Panc1 (cell line): ENCODE results near the gene TMEM266. TPM values are rescaled to one million over a fixed set of nuclear protein-coding genes. Genes with fewer than 3 reads are reported as not detected.

ENCODE experiments used
- ATAC-seq: fragments of 200-7000 bp; cut with Tn5 transposase; 2 replicates; pipeline ENCODE4 v1.9.1; 2020; ENCODE audit warnings: mild to moderate bottlenecking, moderate library complexity
- BruUV-seq: library from RNA; stranded (reverse); fragments of 400-500 nt; replicated peaks from 2 replicates; lab custom pipeline; 2021; lab: Mats Ljungman, UMichigan
- CTCF ChIA-PET: fragments of 300-600 bp; sonication (Branson Sonifier 250); formaldehyde crosslinking; loops from one replicate; lab custom pipeline; 2022; ENCODE audit warnings: antibody characterized with exemption; lab: Charles Lee
- POLR2A ChIA-PET: fragments of 300-600 bp; sonication (Branson Sonifier 250); formaldehyde crosslinking; loops from one replicate; lab custom pipeline; 2022; ENCODE audit warnings: antibody characterized with exemption; lab: Charles Lee
- DNase-seq: peaks from one replicate; pipeline ENCODE4 v3.0.0-alpha.2; 2010; ENCODE audit warnings: low read depth, low spot score
- H3K27ac ChIP-seq: 2 replicates; pipeline ENCODE4 v1.5.1; 2011; ENCODE audit warnings: mild to moderate bottlenecking, low read length, inconsistent platforms
- H3K27me3 ChIP-seq: fragments of 200-500 bp; sonication (Bioruptor generic); 2 replicates; pipeline ENCODE4 v1.6.0; 2014; ENCODE audit warnings: low read length, inconsistent platforms; ENCODE audit not compliant: control insufficient read depth, insufficient read depth
- H3K36me3 ChIP-seq: fragments of 200-500 bp; sonication (Bioruptor generic); 2 replicates; pipeline ENCODE4 v1.5.1; 2014; ENCODE audit warnings: inconsistent platforms, mild to moderate bottlenecking, low read length, moderate library complexity; ENCODE audit not compliant: control insufficient read depth, insufficient read depth
- H3K4me1 ChIP-seq: 2 replicates; pipeline ENCODE4 v1.5.1; 2011; ENCODE audit warnings: inconsistent platforms, mild to moderate bottlenecking, low read length, moderate library complexity; ENCODE audit not compliant: control insufficient read depth, insufficient read depth
- H3K4me3 ChIP-seq, 2 experiments: 2 replicates each; pipeline ENCODE4 v1.5.1; 2011 to 2012; ENCODE audit warnings: low read depth in 2 of 2, low read length in 2 of 2, mild to moderate bottlenecking in 2 of 2, inconsistent platforms in 1 of 2, moderate library complexity in 1 of 2
- H3K9me3 ChIP-seq: fragments of 200-500 bp; sonication (Bioruptor generic); 2 replicates; pipeline ENCODE4 v1.5.1; 2014; ENCODE audit warnings: low read depth, mild to moderate bottlenecking, inconsistent platforms, low read length, moderate library complexity; ENCODE audit not compliant: control insufficient read depth, insufficient read depth
- POLR2AphosphoS5 ChIP-seq: IDR thresholded peaks from 2 replicates; pipeline ENCODE4 v1.6.1; 2012; ENCODE audit warnings: mild to moderate bottlenecking, low read depth, low read length, moderate library complexity
- SIN3A ChIP-seq: IDR thresholded peaks from 2 replicates; pipeline ENCODE4 v1.6.1; 2012; ENCODE audit warnings: low read depth, mild to moderate bottlenecking, low read length, moderate library complexity, borderline replicate concordance; ENCODE audit not compliant: insufficient read depth
- TCF7L2 ChIP-seq: IDR thresholded peaks from 2 replicates; pipeline ENCODE4 v1.6.1; 2011; ENCODE audit warnings: mild to moderate bottlenecking, low read depth, low read length, inconsistent platforms
- in situ Hi-C: cut with HindIII; loops from 2 replicates; pipeline ENCODE4 v1.10.0; 2016; ENCODE audit warnings: low sequenced_read_pairs, low pct_unique_long_range_greater_than_20kb
- intact Hi-C: fragments of 100-400 bp; cut with micrococcal nuclease; formaldehyde crosslinking; loops from one replicate; pipeline ENCODE4 v1.10.0; 2022; ENCODE audit not compliant: unreplicated experiment
- total RNA-seq: library from RNA; stranded (reverse); gene quantifications from one replicate; pipeline ENCODE4 v1.2.1, GENCODE V29; 2021; ENCODE audit not compliant: unreplicated experiment
- TF ChIP-seq, protein P1 (sequence below), 2 experiments: IDR thresholded peaks; 2 replicates each; pipeline ENCODE4 v1.6.1; 2011 to 2012; ENCODE audit warnings: low read depth in 2 of 2, control low read depth in 1 of 2, low read length in 1 of 2, mild to moderate bottlenecking in 1 of 2, moderate library complexity in 1 of 2; ENCODE audit not compliant: insufficient read depth in 1 of 2
- TF ChIP-seq, protein P2 (sequence below): fragments of 450-650 bp; IDR thresholded peaks from 2 replicates; pipeline ENCODE4 v1.5.1; 2017; ENCODE audit warnings: mild to moderate bottlenecking

Gene TMEM266
- total RNA-seq, 1 experiment from 2014 or later = 0.21 TPM

DNA sequence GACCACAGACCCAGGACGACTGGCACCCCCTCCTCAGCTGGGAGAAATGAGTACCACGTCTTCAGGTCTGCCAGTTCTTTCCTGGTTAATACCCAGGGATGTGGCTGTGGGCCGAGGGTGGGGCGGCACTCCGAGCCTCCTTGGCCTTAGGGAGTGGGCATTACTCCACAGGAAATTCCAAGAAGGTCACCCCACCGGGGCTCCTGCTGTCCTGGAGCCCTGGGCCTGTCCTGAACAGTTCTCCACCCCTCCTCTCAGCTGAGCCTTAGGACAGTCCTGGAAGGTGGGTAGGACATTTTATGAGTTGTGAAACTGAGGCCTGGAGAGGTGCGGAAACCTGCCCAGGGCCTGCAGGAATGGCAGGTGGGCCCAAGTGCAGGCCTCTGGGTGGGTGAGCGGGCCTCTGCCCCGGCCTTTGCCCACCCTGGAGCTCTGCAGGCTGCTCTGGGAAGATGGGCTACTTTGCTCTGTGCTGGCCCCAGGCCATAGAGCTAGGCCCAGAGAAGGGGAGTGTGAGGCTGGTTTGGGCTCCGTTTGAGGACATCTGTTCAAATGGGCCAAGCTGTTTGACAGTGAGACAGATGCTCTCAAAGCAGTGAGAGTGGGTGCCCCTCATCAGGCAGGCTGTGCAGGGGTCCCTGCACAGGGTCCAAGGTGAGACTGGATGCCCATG lies 103.1 kb downstream of the TMEM266 start:
- Histone ChIP-seq H3K27me3 (no peaks in the 10 kb centered on the region), H3K27ac (no peak overlapping the region), H3K4me1 (0 out of 2 replicates have a peak, but pooled peaks cover 3% of the 10 kb centered on the region), H3K9me3 (no peaks in the 10 kb centered on the region), H3K4me3 (no peak overlapping the region), H3K36me3 (no peaks in the 10 kb centered on the region)
- no TSS peak for BruUV-seq
- no peak for TF ChIP-seq TCF7L2
- TF ChIP-seq, protein P1, sequence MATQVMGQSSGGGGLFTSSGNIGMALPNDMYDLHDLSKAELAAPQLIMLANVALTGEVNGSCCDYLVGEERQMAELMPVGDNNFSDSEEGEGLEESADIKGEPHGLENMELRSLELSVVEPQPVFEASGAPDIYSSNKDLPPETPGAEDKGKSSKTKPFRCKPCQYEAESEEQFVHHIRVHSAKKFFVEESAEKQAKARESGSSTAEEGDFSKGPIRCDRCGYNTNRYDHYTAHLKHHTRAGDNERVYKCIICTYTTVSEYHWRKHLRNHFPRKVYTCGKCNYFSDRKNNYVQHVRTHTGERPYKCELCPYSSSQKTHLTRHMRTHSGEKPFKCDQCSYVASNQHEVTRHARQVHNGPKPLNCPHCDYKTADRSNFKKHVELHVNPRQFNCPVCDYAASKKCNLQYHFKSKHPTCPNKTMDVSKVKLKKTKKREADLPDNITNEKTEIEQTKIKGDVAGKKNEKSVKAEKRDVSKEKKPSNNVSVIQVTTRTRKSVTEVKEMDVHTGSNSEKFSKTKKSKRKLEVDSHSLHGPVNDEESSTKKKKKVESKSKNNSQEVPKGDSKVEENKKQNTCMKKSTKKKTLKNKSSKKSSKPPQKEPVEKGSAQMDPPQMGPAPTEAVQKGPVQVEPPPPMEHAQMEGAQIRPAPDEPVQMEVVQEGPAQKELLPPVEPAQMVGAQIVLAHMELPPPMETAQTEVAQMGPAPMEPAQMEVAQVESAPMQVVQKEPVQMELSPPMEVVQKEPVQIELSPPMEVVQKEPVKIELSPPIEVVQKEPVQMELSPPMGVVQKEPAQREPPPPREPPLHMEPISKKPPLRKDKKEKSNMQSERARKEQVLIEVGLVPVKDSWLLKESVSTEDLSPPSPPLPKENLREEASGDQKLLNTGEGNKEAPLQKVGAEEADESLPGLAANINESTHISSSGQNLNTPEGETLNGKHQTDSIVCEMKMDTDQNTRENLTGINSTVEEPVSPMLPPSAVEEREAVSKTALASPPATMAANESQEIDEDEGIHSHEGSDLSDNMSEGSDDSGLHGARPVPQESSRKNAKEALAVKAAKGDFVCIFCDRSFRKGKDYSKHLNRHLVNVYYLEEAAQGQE (IDR thresholded peaks at IDR 0.05; ENCODE audit: insufficient read depth in 1 of 2, low read depth in 2 of 2, low read length in 1 of 2) = no peak
- TF ChIP-seq SIN3A = no peak
- TF ChIP-seq POLR2AphosphoS5 = no peak
- TF ChIP-seq, protein P2, sequence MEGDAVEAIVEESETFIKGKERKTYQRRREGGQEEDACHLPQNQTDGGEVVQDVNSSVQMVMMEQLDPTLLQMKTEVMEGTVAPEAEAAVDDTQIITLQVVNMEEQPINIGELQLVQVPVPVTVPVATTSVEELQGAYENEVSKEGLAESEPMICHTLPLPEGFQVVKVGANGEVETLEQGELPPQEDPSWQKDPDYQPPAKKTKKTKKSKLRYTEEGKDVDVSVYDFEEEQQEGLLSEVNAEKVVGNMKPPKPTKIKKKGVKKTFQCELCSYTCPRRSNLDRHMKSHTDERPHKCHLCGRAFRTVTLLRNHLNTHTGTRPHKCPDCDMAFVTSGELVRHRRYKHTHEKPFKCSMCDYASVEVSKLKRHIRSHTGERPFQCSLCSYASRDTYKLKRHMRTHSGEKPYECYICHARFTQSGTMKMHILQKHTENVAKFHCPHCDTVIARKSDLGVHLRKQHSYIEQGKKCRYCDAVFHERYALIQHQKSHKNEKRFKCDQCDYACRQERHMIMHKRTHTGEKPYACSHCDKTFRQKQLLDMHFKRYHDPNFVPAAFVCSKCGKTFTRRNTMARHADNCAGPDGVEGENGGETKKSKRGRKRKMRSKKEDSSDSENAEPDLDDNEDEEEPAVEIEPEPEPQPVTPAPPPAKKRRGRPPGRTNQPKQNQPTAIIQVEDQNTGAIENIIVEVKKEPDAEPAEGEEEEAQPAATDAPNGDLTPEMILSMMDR = no peak
- in situ Hi-C loops = no loop called here
- ATAC-seq = no peak
- DNase-seq = no peak
- POLR2A ChIA-PET = no interaction called here
- intact Hi-C loops = no loop called here
- CTCF ChIA-PET = no interaction called here

DNA sequence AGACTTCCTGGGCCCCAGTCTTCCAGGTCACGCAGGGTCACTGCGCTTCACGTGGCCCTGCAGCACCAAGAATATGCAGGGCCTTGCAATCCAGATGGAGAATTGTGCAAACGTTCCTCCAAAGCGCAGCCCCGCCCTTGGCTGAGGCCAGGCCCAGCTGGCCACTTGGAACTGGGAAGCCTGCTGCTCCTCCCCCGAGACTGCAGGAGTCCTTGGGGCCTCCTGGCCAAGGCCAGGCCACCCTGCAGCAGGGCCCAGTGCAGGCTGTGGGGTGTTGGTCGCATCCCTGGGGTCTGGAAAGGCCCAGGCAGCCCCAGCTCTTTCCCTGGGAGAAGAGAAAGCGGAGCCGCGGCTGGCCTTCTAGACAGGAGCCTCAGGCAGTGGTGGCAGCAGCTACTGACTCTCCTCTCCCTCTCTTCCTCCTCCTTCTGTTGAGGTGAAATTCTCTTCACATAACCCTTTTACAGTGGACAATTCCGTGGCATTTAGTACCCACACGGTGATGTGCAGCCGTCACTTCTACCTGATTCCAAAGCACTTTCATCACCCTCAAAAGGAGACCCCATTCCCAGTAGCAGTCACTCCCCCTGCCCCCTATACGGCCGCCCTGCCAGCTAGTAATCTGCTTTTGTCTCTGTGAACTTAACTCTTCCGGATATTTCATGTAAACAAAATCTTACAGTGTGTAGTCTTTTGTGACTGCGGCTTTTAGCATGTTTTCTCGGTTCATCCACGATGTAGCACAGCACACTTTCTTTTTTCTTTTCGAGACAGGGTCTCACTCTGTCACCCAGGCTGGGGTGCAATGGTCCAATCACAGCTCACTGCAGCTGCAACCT lies 103.9 kb downstream of the TMEM266 start:
- no peaks in the 10 kb centered on the region for H3K9me3 ChIP-seq
- TF ChIP-seq POLR2AphosphoS5 (no peak), TCF7L2 (no peak), SIN3A (no peak)
- TF ChIP-seq, protein P1 (IDR thresholded peaks at IDR 0.05; ENCODE audit: insufficient read depth in 1 of 2, low read depth in 2 of 2, low read length in 1 of 2) = no peak
- TF ChIP-seq, protein P2 = no peak
- no peak overlapping the region for H3K4me3 ChIP-seq
- no peaks in the 10 kb centered on the region for H3K36me3 ChIP-seq
- H3K27me3 ChIP-seq = no peaks in the 10 kb centered on the region
- no peaks in the 10 kb centered on the region for H3K4me1 ChIP-seq
- ChIA-PET CTCF (no interaction called here), POLR2A (no interaction called here)
- in situ Hi-C loops = no loop called here
- no peak for ATAC-seq
- H3K27ac ChIP-seq = no peak overlapping the region
- intact Hi-C loops = no loop called here
- no TSS peak for BruUV-seq
- DNase-seq = no peak
